Hepatocyte (in vitro differentiated cells): Measurements from ENCODE around the gene SYT1. TPM values are rescaled to one million over a fixed set of nuclear protein-coding genes. Genes with fewer than 3 reads are reported as not detected.

Source experiments
- DNase-seq: peaks from one replicate; pipeline ENCODE4 v3.0.0-alpha.2; 2016; ENCODE audit warnings: low spot score
- H2AFZ ChIP-seq: fragments of 200-600 bp; sonication (generic); 2 replicates; pipeline ENCODE4 v1.6.0; 2016; ENCODE audit warnings: antibody characterized with exemption, mild to moderate bottlenecking
- H3K27ac ChIP-seq: fragments of 200-600 bp; sonication (generic); 2 replicates; pipeline ENCODE4 v1.5.1; 2016; ENCODE audit warnings: mild to moderate bottlenecking
- H3K27me3 ChIP-seq: fragments of 200-600 bp; sonication (generic); 2 replicates; pipeline ENCODE4 v1.6.1; 2016
- H3K36me3 ChIP-seq: fragments of 200-600 bp; sonication (generic); replicated peaks from 2 replicates; pipeline ENCODE4 v1.5.1; 2016; ENCODE audit warnings: low read depth; ENCODE audit not compliant: insufficient read depth
- H3K4me1 ChIP-seq: fragments of 200-600 bp; sonication (generic); 2 replicates; pipeline ENCODE4 v1.5.1; 2016; ENCODE audit warnings: mild to moderate bottlenecking, moderate library complexity; ENCODE audit not compliant: insufficient read depth
- H3K4me2 ChIP-seq: fragments of 200-600 bp; sonication (generic); 2 replicates; pipeline ENCODE4 v1.6.0; 2016
- H3K4me3 ChIP-seq: fragments of 200-600 bp; sonication (generic); 2 replicates; pipeline ENCODE4 v1.5.1; 2016; ENCODE audit warnings: mild to moderate bottlenecking
- H3K79me2 ChIP-seq: fragments of 200-600 bp; sonication (generic); 2 replicates; pipeline ENCODE4 v1.6.0; 2017; ENCODE audit warnings: mild to moderate bottlenecking
- H3K9me2 ChIP-seq: fragments of 200-600 bp; sonication (generic); replicated peaks from 2 replicates; pipeline ENCODE4 v1.6.0; 2017; ENCODE audit warnings: mild to moderate bottlenecking; ENCODE audit not compliant: insufficient read depth
- H3K9me3 ChIP-seq: fragments of 200-600 bp; sonication (generic); 2 replicates; pipeline ENCODE4 v1.5.1; 2016; ENCODE audit warnings: low read depth, mild to moderate bottlenecking
- H4K20me1 ChIP-seq: fragments of 200-600 bp; sonication (generic); 2 replicates; pipeline ENCODE4 v1.6.0; 2016; ENCODE audit warnings: mild to moderate bottlenecking; ENCODE audit not compliant: insufficient read depth, poor library complexity, severe bottlenecking
- CTCF ChIP-seq: fragments of 200-600 bp; sonication (generic); IDR thresholded peaks from 2 replicates; pipeline ENCODE4 v1.5.1; 2016; ENCODE audit warnings: antibody characterized with exemption, mild to moderate bottlenecking; ENCODE audit not compliant: poor library complexity
- EZH2 ChIP-seq: fragments of 200-600 bp; sonication (generic); IDR thresholded peaks from 2 replicates; pipeline ENCODE4 v1.6.1; 2016; ENCODE audit warnings: antibody characterized with exemption, mild to moderate bottlenecking, borderline replicate concordance
- EZH2phosphoT487 ChIP-seq: fragments of 200-600 bp; sonication (generic); IDR thresholded peaks from one replicate; pipeline ENCODE4 v1.6.1; 2018; ENCODE audit warnings: antibody characterized with exemption, mild to moderate bottlenecking, low read depth, moderate library complexity; ENCODE audit not compliant: unreplicated experiment, severe bottlenecking
- WGBS: methylation state at CpG from one replicate; pipeline ENCODE4 v1.1.6; 2016; ENCODE audit warnings: low lambda C conversion rate; ENCODE audit errors: missing lambda C conversion rate; 5-methylcytosine and 5-hydroxymethylcytosine counted together
- polyA plus RNA-seq: library from polyadenylated mRNA; unstranded; fragments of >200 nt; fragmentation: Nextera tagmentation; extraction: Ambion mirVana; gene quantifications from 2 replicates; pipeline ENCODE4 v1.2.1, GENCODE V29; 2016
- total RNA-seq: library from RNA; depleted of rRNA; stranded (reverse); fragments of >200 nt; gene quantifications from 2 replicates; pipeline ENCODE4 v1.2.3, GENCODE V29; 2014

SYT1 gene
- total and polyA plus RNA-seq, 2 experiments from 2014 or later = 1.3 to 2.5 TPM

DNA sequence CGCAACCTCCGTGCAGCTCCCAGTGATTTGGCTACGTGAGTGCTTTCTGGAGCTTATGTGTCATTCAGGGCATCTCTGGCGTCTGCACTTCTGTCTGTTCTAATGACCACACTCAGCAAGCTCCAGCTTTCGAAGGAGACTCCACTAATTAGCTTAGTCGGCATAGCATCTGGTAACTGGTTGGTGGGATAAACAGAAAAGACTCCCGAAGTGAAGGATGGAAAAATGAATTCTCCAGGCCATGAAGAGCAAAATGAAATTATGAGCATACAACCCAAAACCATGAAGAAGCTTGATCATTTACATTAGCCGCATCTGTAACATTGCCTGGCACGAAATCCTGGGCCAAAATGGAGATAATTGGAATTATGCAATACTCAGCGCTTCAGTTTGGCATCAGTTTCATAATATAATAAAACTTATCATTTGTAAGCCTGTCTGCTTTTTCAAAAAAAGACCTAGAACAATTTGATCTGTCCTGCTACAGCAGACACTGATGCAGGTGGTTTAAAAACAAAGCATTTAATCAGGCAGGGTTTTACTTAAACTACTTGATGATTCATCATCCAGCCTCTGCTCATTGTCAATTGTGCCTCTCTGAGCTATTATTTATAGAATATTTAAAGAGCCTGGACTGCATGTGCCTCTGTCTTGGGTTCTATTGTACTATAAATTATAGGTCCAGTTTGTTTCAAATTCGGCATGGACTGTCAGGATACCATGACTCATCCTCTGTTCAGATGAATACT is 87.4 kb downstream of the SYT1 start:
- Histone ChIP-seq H2AFZ (no peak overlapping the region), H3K4me1 (no peaks in the 10 kb centered on the region), H3K9me3 (no peaks in the 10 kb centered on the region), H3K27ac (no peak overlapping the region), H3K4me2 (no peak overlapping the region), H3K36me3 (no peaks in the 10 kb centered on the region), H4K20me1 (no peaks in the 10 kb centered on the region), H3K79me2 (no peaks in the 10 kb centered on the region), H3K4me3 (no peak overlapping the region), H3K27me3 (no peaks in the 10 kb centered on the region), H3K9me2 (no peaks in the 10 kb centered on the region)
- no peak for DNase-seq
- WGBS = 80% methylated on average over 11 of the region's 11 CpGs
- TF ChIP-seq EZH2phosphoT487 = no peak
- no peak for TF ChIP-seq EZH2
- no peak for TF ChIP-seq CTCF

DNA sequence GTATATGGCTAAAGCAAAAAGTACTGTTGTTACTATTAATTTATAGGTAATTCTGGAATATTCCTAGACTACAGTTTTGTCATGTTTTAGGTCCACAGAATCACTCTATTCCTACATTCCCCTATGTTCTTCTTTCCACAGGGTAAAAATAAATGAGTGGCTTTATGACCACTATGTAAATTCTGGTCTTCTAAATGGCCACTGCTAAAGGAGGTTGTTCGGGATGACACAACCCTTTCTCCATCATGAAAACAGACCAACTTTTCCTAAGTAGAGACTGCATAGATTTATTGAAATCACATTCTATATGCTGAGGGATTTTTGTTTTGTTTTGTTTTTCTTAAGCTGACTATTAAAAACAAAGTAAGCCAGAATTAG is 88.0 kb downstream of the SYT1 start:
- no peak for DNase-seq
- H3K27me3 ChIP-seq = no peaks in the 10 kb centered on the region
- no peak overlapping the region for H3K4me3 ChIP-seq
- no peak overlapping the region for H2AFZ ChIP-seq
- TF ChIP-seq EZH2 (no peak), EZH2phosphoT487 (no peak), CTCF (no peak)
- no peaks in the 10 kb centered on the region for H3K9me3 ChIP-seq
- H3K79me2 ChIP-seq = no peaks in the 10 kb centered on the region
- H3K9me2 ChIP-seq = no peaks in the 10 kb centered on the region
- no peak overlapping the region for H3K27ac ChIP-seq
- H3K4me2 ChIP-seq = no peak overlapping the region
- no peaks in the 10 kb centered on the region for H3K4me1 ChIP-seq
- H4K20me1 ChIP-seq = no peaks in the 10 kb centered on the region
- H3K36me3 ChIP-seq = no peaks in the 10 kb centered on the region
- WGBS = 97% methylated on average over 1 of the region's 1 CpG

GRCh38 chr12:78958941-78959340 is 94.4 kb downstream of the SYT1 start:
- Histone ChIP-seq H3K9me3 (no peaks in the 10 kb centered on the region), H3K4me2 (no peak overlapping the region), H3K79me2 (no peaks in the 10 kb centered on the region), H2AFZ (no peak overlapping the region), H3K36me3 (no peaks in the 10 kb centered on the region), H3K27me3 (no peaks in the 10 kb centered on the region), H3K27ac (no peak overlapping the region), H3K9me2 (no peaks in the 10 kb centered on the region), H4K20me1 (no peaks in the 10 kb centered on the region), H3K4me3 (no peak overlapping the region), H3K4me1 (no peaks in the 10 kb centered on the region)
- TF ChIP-seq EZH2 = no peak
- no peak for TF ChIP-seq EZH2phosphoT487
- TF ChIP-seq CTCF = no peak
- no peak for DNase-seq
- 91% methylated on average over 3 of the region's 3 CpGs for whole genome bisulfite sequencing

DNA sequence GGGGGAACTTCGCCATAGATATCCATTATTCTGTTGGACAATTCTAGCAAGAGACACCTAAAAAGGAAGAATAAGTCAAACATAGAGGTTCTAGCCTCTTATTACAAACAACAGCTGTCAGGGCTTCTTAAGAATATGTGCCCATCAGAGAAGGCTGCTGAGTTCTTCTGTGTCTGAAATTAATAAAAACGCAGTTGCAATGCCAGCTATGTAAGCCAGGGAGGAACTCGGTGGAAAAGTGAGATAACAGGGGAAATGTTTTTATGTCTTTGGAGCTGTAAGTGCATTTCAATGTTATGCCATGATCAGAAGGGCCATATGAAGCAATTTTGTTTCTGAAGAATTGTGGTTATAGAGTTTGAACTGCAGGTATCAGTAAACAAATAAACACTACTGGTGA is 95.0 kb downstream of the SYT1 start:
- TF ChIP-seq CTCF (no peak), EZH2phosphoT487 (no peak), EZH2 (no peak)
- DNase-seq = no peak
- H3K4me1 ChIP-seq = no peaks in the 10 kb centered on the region
- H2AFZ ChIP-seq = no peak overlapping the region
- no peaks in the 10 kb centered on the region for H3K9me3 ChIP-seq
- H3K27ac ChIP-seq = no peak overlapping the region
- no peak overlapping the region for H3K4me2 ChIP-seq
- WGBS = 67% methylated on average over 3 of the region's 3 CpGs
- no peaks in the 10 kb centered on the region for H3K36me3 ChIP-seq
- no peaks in the 10 kb centered on the region for H4K20me1 ChIP-seq
- H3K79me2 ChIP-seq = no peaks in the 10 kb centered on the region
- no peaks in the 10 kb centered on the region for H3K9me2 ChIP-seq
- no peak overlapping the region for H3K4me3 ChIP-seq
- H3K27me3 ChIP-seq = no peaks in the 10 kb centered on the region
